Duodenal mucosa (tissue), 2 donors: Measurements from ENCODE around the gene POLR3K.
"Not testable (repeated sequence)": the region's sequence is repeated elsewhere in the genome, so short reads cannot be mapped to it uniquely, and the experiment has no call there.

Experiments used
- H3K27ac ChIP-seq: one replicate; pipeline ENCODE4 v1.7.0; 2013; ENCODE audit warnings: low read depth, low read length
- H3K27me3 ChIP-seq, 2 donors: one replicate each; pipeline ENCODE4 v1.7.0; 2013; ENCODE audit warnings: low read length in 2 of 2, control low read depth in 1 of 2; ENCODE audit not compliant: insufficient read depth in 2 of 2, control insufficient read depth in 1 of 2
- H3K36me3 ChIP-seq, 2 donors: one replicate each; pipeline ENCODE4 v1.7.0; 2013; ENCODE audit warnings: low read length in 2 of 2, control low read depth in 1 of 2; ENCODE audit not compliant: insufficient read depth in 2 of 2, control insufficient read depth in 1 of 2
- H3K4me1 ChIP-seq, 2 donors: one replicate each; pipeline ENCODE4 v1.7.0; 2013; ENCODE audit warnings: low read length in 2 of 2, control low read depth in 1 of 2; ENCODE audit not compliant: insufficient read depth in 2 of 2, control insufficient read depth in 1 of 2
- H3K4me3 ChIP-seq, 2 donors: one replicate each; pipeline ENCODE4 v1.7.0; 2013; ENCODE audit warnings: low read length in 2 of 2, low read depth in 1 of 2
- H3K9ac ChIP-seq, 2 donors: one replicate each; pipeline ENCODE4 v1.7.0; 2013; ENCODE audit warnings: low read length in 2 of 2, low read depth in 1 of 2
- H3K9me3 ChIP-seq, 2 donors: one replicate each; pipeline ENCODE4 v1.7.0; 2013; ENCODE audit warnings: low read length in 2 of 2, control low read depth in 1 of 2; ENCODE audit not compliant: control insufficient read depth in 1 of 2

Gene POLR3K

GRCh38 chr16:57711-58110, 4.3 kb upstream of the POLR3K start:
- peaks cover 18 to 32% of the 10 kb centered on the region in 2 donors for H3K36me3 ChIP-seq
- no peak overlapping the region for H3K4me3 ChIP-seq
- H3K9me3 ChIP-seq = no peaks in the 10 kb centered on the region
- H3K9ac ChIP-seq = no peak overlapping the region
- peaks cover 0 to 6% of the 10 kb centered on the region in 2 donors for H3K4me1 ChIP-seq
- H3K27ac ChIP-seq = no peak overlapping the region
- H3K27me3 ChIP-seq = no peaks in the 10 kb centered on the region

- H3K36me3 ChIP-seq = peaks cover 18 to 32% of the 10 kb centered on the region in 2 donors
- no peak overlapping the region for H3K9ac ChIP-seq
- H3K4me3 ChIP-seq = no peak overlapping the region
- H3K4me1 ChIP-seq = peaks cover 0 to 8% of the 10 kb centered on the region in 2 donors
- H3K27ac ChIP-seq = no peak overlapping the region
- H3K27me3 ChIP-seq = no peaks in the 10 kb centered on the region
- H3K9me3 ChIP-seq = no peaks in the 10 kb centered on the region
Measured at GRCh38 chr16:56231-56927, 3.0 kb upstream of the POLR3K start.

- Histone ChIP-seq H3K4me1 (peaks cover 0 to 9% of the 10 kb centered on the region in 2 donors), H3K36me3 (peaks cover 18 to 32% of the 10 kb centered on the region in 2 donors), H3K9ac (no peak overlapping the region), H3K9me3 (no peaks in the 10 kb centered on the region), H3K27ac (no peak overlapping the region), H3K27me3 (no peaks in the 10 kb centered on the region), H3K4me3 (no peak overlapping the region)
Measured at GRCh38 chr16:55571-56136, 2.2 kb upstream of the POLR3K start.

DNA sequence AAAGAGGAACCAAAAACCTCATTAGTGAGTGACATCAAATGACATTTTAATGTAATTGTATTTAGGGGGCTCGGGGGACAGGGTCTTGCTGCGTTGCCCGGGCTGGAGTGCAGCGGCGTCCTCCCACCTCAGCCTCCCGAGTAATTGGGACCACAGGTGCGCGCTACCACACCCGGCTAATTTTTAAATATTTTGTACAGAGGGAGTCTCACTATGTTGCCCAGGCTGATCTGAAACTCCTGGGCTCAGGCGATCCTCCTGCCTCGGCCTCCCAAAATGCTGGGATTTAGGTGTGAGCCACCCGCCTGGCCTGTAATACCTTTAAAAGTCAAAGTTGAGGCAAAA, 801 bp upstream of the POLR3K start:
- Histone ChIP-seq H3K4me3 (peak overlapping the region; percentile 79 to 87), H3K9me3 (no peaks in the 10 kb centered on the region), H3K27ac (no peak overlapping the region), H3K4me1 (peaks cover 0 to 9% of the 10 kb centered on the region in 2 donors), H3K9ac (peak overlapping the region; percentile 38 to 74), H3K36me3 (peaks cover 18 to 32% of the 10 kb centered on the region in 2 donors), H3K27me3 (no peaks in the 10 kb centered on the region)

DNA sequence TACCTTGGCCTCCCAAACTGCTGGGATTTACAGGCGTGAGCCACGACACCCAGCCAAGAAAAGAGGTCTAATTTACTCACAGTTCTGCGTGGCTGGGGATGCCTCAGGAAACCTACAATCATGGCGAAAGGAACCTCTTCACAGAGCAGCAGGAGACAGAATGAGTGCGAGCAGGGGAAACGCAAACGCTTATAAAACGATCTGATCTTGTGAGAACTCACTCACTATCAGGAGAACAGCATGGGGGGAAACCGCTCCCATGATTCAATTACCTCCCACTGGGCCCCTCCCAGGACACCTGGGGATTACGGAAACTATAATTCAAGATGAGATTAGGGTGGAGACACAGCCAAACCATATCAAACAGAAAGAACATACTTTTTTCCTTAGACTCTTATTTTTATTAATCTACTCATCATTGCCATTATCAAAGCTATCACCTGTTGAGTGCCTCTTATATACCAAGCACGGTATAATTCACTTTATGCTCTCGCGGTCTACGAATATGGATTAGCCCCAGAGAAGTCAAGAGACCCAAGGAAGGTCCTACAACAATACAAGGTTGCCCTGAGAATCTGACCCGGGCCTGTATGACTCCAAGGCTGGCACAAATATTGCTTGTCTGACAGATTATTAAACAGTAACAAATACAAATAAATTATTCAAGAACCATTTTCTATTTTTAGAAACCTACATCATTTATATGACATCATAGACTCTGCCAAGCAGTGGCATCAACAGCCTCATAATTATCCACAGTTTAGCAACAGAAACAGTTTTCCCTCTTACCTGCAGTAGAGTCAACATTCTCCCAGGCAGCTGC, 2.4 kb downstream of the POLR3K start:
- H3K36me3 ChIP-seq = peaks cover 9 to 19% of the 10 kb centered on the region in 2 donors
- peaks cover 0 to 9% of the 10 kb centered on the region in 2 donors for H3K4me1 ChIP-seq
- H3K9ac ChIP-seq = no peak overlapping the region

GRCh38 chr16:47234-47633, 6.2 kb downstream of the POLR3K start:
- H3K4me1 ChIP-seq = peaks cover 0 to 3% of the 10 kb centered on the region in 2 donors
- no peak overlapping the region for H3K27ac ChIP-seq
- no peak overlapping the region for H3K9ac ChIP-seq
- no peaks in the 10 kb centered on the region for H3K27me3 ChIP-seq
- peaks cover 4 to 36% of the 10 kb centered on the region in 2 donors for H3K36me3 ChIP-seq
- H3K9me3 ChIP-seq = no peaks in the 10 kb centered on the region
- H3K4me3 ChIP-seq = no peak overlapping the region

More for the DNA sequence above, 2.4 kb downstream of the POLR3K start:
- Histone ChIP-seq H3K27me3 (no peaks in the 10 kb centered on the region), H3K4me3 (no peak overlapping the region), H3K27ac (no peak overlapping the region), H3K9me3 (no peaks in the 10 kb centered on the region)

GRCh38 chr16:46510-46909, 6.9 kb downstream of the POLR3K start:
- not testable (repeated sequence) for H3K27me3 ChIP-seq, H3K9me3 ChIP-seq, H3K4me1 ChIP-seq, H3K4me3 ChIP-seq, H3K27ac ChIP-seq, H3K9ac ChIP-seq
- peaks cover 4 to 43% of the 10 kb centered on the region in 2 donors for H3K36me3 ChIP-seq

- no peaks in the 10 kb centered on the region for H3K4me1 ChIP-seq
- no peak overlapping the region for H3K4me3 ChIP-seq
- no peak overlapping the region for H3K27ac ChIP-seq
- peaks cover 4 to 44% of the 10 kb centered on the region in 2 donors for H3K36me3 ChIP-seq
- no peak overlapping the region for H3K9ac ChIP-seq
- H3K27me3 ChIP-seq = no peaks in the 10 kb centered on the region
- no peaks in the 10 kb centered on the region for H3K9me3 ChIP-seq
Measured at GRCh38 chr16:45454-45853, 8.0 kb downstream of the POLR3K start.

DNA sequence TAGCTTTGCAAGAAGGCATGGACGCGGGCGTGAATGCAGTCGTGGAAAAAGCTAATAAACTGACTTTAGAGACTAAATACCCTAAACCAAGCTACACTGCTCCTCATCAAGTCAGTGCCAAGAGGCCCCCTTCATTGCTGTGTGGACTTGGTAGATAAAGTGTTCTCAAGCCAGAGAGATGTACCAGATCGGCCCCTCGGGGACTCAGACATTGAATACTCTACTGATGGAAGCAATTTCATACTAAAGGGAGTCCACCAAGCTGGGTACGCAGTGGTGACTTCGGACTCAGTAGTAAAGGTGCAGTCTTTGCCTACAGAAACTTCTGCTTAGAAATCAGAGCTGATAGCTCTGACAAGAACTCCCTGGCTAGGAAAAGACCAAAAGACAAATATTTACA, 8.8 kb downstream of the POLR3K start:
- no peak overlapping the region for H3K9ac ChIP-seq

DNA sequence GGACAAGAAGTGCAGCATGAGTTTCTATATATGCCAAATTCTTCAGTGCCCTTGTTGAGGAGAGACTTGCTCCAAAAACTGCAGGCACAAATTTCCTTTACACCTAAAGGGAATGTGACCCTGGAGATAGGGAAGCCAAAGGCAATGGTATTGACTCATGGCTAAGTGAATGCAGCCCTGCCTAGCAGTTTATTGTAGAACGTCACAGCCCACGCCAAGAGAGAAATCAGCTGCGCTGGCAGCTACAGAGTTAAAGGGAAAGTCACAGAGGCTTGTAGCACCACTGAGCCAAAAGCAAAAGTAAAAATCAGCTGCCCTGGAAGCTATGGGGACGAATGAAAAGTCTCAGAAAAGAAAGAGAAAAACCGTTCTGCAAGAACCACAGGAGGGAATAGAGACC, 10.1 kb downstream of the POLR3K start:
- no peak overlapping the region for H3K27ac ChIP-seq
- no peak overlapping the region for H3K4me3 ChIP-seq
- peaks cover 4 to 10% of the 10 kb centered on the region in 2 donors for H3K4me1 ChIP-seq
- no peak overlapping the region for H3K9ac ChIP-seq
- no peaks in the 10 kb centered on the region for H3K9me3 ChIP-seq
- H3K36me3 ChIP-seq = peaks cover 4 to 43% of the 10 kb centered on the region in 2 donors
- no peaks in the 10 kb centered on the region for H3K27me3 ChIP-seq

More for the DNA sequence above, 8.8 kb downstream of the POLR3K start:
- H3K9me3 ChIP-seq = no peaks in the 10 kb centered on the region
- H3K4me3 ChIP-seq = no peak overlapping the region
- no peak overlapping the region for H3K27ac ChIP-seq
- H3K36me3 ChIP-seq = peaks cover 4 to 44% of the 10 kb centered on the region in 2 donors
- no peaks in the 10 kb centered on the region for H3K4me1 ChIP-seq
- H3K27me3 ChIP-seq = no peaks in the 10 kb centered on the region
